Mesodermal cell (in vitro differentiated cells): ENCODE data around the gene ZNF669.

Source experiments
- H3K27ac ChIP-seq: 2 replicates; pipeline ENCODE4 v1.7.0; 2013; ENCODE audit warnings: mild to moderate bottlenecking, low read depth, low read length, moderate library complexity; ENCODE audit not compliant: severe bottlenecking
- H3K36me3 ChIP-seq: 2 replicates; pipeline ENCODE4 v1.7.1; 2013; ENCODE audit warnings: mild to moderate bottlenecking, low read length, moderate library complexity; ENCODE audit not compliant: control insufficient read depth, insufficient read depth
- H3K4me1 ChIP-seq: one replicate; pipeline ENCODE4 v1.7.1; 2013; ENCODE audit warnings: mild to moderate bottlenecking, low read length; ENCODE audit not compliant: insufficient read depth, control insufficient read depth, poor library complexity, severe bottlenecking
- H3K4me3 ChIP-seq: 2 replicates; pipeline ENCODE4 v1.7.0; 2013; ENCODE audit warnings: low read length, control low read depth, mild to moderate bottlenecking; ENCODE audit not compliant: insufficient read depth, poor library complexity, severe bottlenecking; ENCODE audit errors: extremely low read depth
- H3K9me3 ChIP-seq: 2 replicates; pipeline ENCODE4 v1.7.1; 2013; ENCODE audit warnings: mild to moderate bottlenecking, low read length, moderate library complexity; ENCODE audit not compliant: control insufficient read depth
- WGBS, 2 experiments: methylation state at CpG; one replicate each; pipeline ENCODE4 v1.1.5; 2013; ENCODE audit warnings: missing lambda C conversion rate in 2 of 2; ENCODE audit not compliant: insufficient coverage in 2 of 2; 5-methylcytosine and 5-hydroxymethylcytosine counted together

ZNF669 gene

GRCh38 chr1:247111259-247111699 is 7.1 kb upstream of the ZNF669 start:
- WGBS, 2 experiments, result 0 to 1% methylated on average over 46 to 56 of the region's 62 CpGs
- Histone ChIP-seq H3K4me1 (peaks cover 8% of the 10 kb centered on the region), H3K36me3 (no peaks in the 10 kb centered on the region), H3K4me3 (peak overlapping the region; percentile 58), H3K9me3 (peaks cover 3% of the 10 kb centered on the region), H3K27ac (no peak overlapping the region)

GRCh38 chr1:247110627-247111258 is 6.6 kb upstream of the ZNF669 start:
- H3K9me3 ChIP-seq, result peaks cover 4% of the 10 kb centered on the region
- H3K4me3 ChIP-seq, result peak overlapping the region; percentile 58
- H3K36me3 ChIP-seq, result no peaks in the 10 kb centered on the region
- 37 to 49% methylated on average over 17 to 28 of the region's 30 CpGs for WGBS, 2 experiments
- H3K4me1 ChIP-seq, result peaks cover 8% of the 10 kb centered on the region
- no peak overlapping the region for H3K27ac ChIP-seq

- 91 to 93% methylated on average over 4 to 5 of the region's 7 CpGs for WGBS, 2 experiments
- peaks cover 15% of the 10 kb centered on the region for H3K9me3 ChIP-seq
These were observed 3.5 kb upstream of the ZNF669 start for GRCh38 chr1:247107694-247108093.

GRCh38 chr1:247105966-247106365 is 1.8 kb upstream of the ZNF669 start:
- Histone ChIP-seq H3K4me1 (no peaks in the 10 kb centered on the region), H3K27ac (no peak overlapping the region), H3K4me3 (no peak overlapping the region), H3K36me3 (peaks cover 21% of the 10 kb centered on the region), H3K9me3 (peaks cover 31% of the 10 kb centered on the region)
- 89 to 94% methylated on average over 4 to 13 of the region's 15 CpGs for WGBS, 2 experiments

More at GRCh38 chr1:247107694-247108093, 3.5 kb upstream of the ZNF669 start:
- Histone ChIP-seq H3K36me3 (peaks cover 4% of the 10 kb centered on the region), H3K27ac (no peak overlapping the region), H3K4me1 (peaks cover 2% of the 10 kb centered on the region), H3K4me3 (no peak overlapping the region)

- Histone ChIP-seq H3K36me3 (peaks cover 31% of the 10 kb centered on the region), H3K9me3 (peaks cover 39% of the 10 kb centered on the region), H3K4me3 (peak overlapping the region; percentile 96), H3K27ac (no peak overlapping the region), H3K4me1 (no peaks in the 10 kb centered on the region)
- WGBS, 2 experiments, result 93 to 96% methylated on average over 13 of the region's 13 CpGs
These were observed 809 bp upstream of the ZNF669 start for GRCh38 chr1:247104965-247105364.

- Histone ChIP-seq H3K9me3 (peaks cover 41% of the 10 kb centered on the region), H3K36me3 (peaks cover 56% of the 10 kb centered on the region), H3K4me3 (no peak overlapping the region), H3K4me1 (no peaks in the 10 kb centered on the region), H3K27ac (no peak overlapping the region)
- WGBS, 2 experiments, result no CpG with 5 or more reads among the region's 1 CpG
These were observed 1.8 kb downstream of the ZNF669 start for GRCh38 chr1:247102381-247102780.

- WGBS, 2 experiments, result 100% methylated on average over 3 to 5 of the region's 9 CpGs
- H3K36me3 ChIP-seq, result peaks cover 61% of the 10 kb centered on the region
These were observed 3.4 kb downstream of the ZNF669 start for GRCh38 chr1:247100676-247101279.

GRCh38 chr1:247096958-247097357 is 7.2 kb downstream of the ZNF669 start:
- WGBS, 2 experiments, result 95 to 100% methylated on average over 3 to 5 of the region's 5 CpGs

More at GRCh38 chr1:247100676-247101279, 3.4 kb downstream of the ZNF669 start:
- H3K4me1 ChIP-seq, result no peaks in the 10 kb centered on the region
- no peak overlapping the region for H3K27ac ChIP-seq
- H3K9me3 ChIP-seq, result peaks cover 44% of the 10 kb centered on the region
- no peak overlapping the region for H3K4me3 ChIP-seq

GRCh38 chr1:247096544-247096943 is 7.6 kb downstream of the ZNF669 start:
- Histone ChIP-seq H3K36me3 (peaks cover 46% of the 10 kb centered on the region), H3K9me3 (peaks cover 24% of the 10 kb centered on the region), H3K4me3 (no peak overlapping the region), H3K4me1 (no peaks in the 10 kb centered on the region), H3K27ac (no peak overlapping the region)
- WGBS, 2 experiments, result 100% methylated on average over 2 of the region's 5 CpGs; no CpG with 5 or more reads in 1 of the 2 experiments

More at GRCh38 chr1:247096958-247097357, 7.2 kb downstream of the ZNF669 start:
- peaks cover 50% of the 10 kb centered on the region for H3K36me3 ChIP-seq
- no peak overlapping the region for H3K27ac ChIP-seq
- H3K9me3 ChIP-seq, result peaks cover 28% of the 10 kb centered on the region
- no peaks in the 10 kb centered on the region for H3K4me1 ChIP-seq
- no peak overlapping the region for H3K4me3 ChIP-seq

GRCh38 chr1:247096112-247096511 is 8.0 kb downstream of the ZNF669 start:
- Histone ChIP-seq H3K9me3 (peaks cover 19% of the 10 kb centered on the region), H3K27ac (no peak overlapping the region), H3K36me3 (peaks cover 41% of the 10 kb centered on the region), H3K4me1 (no peaks in the 10 kb centered on the region), H3K4me3 (no peak overlapping the region)
- 93% methylated on average over 3 of the region's 3 CpGs for WGBS, 2 experiments

- 76 to 80% methylated on average over 11 to 13 of the region's 14 CpGs for WGBS, 2 experiments
- no peaks in the 10 kb centered on the region for H3K36me3 ChIP-seq
- no peaks in the 10 kb centered on the region for H3K9me3 ChIP-seq
- H3K27ac ChIP-seq, result no peak overlapping the region
- no peaks in the 10 kb centered on the region for H3K4me1 ChIP-seq
- H3K4me3 ChIP-seq, result no peak overlapping the region
These were observed 13.7 kb downstream of the ZNF669 start for GRCh38 chr1:247090455-247090854.
